ENCODE data around the gene RFX5.

Gene RFX5

DNA sequence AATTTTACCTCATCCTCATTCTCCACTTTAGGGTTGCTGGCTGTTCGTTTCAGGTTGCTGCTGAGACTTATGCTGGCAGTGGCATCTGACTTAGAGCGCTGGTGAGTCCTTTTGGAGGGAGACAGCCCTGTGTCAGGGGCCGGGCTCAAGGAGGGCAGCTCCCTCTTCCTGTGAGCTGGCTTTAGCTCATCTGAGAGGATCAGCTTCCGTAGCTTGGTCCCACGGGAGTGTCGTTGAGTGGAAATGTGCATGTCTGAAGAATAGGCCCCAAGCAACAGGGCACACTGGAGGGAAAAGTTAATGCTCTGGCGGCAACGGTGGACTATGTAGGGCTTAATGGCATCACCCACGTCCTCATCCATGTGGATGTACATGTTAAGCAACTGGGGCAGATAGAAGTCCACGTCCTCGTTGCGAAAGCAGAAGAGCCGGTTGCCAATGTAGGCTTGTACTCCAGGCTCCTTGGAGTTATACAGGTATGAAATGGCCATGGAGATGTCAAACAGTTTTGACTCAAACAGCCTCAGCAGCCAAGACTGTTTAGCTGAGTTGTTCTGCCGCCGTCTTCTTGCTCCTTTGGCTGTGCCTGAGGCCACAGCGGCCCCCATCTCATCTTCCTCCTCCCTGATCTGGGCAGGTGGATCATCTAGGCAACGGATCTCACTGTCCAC, 31.4 kb downstream of the RFX5 start:
- no peak for DNase-seq

DNA sequence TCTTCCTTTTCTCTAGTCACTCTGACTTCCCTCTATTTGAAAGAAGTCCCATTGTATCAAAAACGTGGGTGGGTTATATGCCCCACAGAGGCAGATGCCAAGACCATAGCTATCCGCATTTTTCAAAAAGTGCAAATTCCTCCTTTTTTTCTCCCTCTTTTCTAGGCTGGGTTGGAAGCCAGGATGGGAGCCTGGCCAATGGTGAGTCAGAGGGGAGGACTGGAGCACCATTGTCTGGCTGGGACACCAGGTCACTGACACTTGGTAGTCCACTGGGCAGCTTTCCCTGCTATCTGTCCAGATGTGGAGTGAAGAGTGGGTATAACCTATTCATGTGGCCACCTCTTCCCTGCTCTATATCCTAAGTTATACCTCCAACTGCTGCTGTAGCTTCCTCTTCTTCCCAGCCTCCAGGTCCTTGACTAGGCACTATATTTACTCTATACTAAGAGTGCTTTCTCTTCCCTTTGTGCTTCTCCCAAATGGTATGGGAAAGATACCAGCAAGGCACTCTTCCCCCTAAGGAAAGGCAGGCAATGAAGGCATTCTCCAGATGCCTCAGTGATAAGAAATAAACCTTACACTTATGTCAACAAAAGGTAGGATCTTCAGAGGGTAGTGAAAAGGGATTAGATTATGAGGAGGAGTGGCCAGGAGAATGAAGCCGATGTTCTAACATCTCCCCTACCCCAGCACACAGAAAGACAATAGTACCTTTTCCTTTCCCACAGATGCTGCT, 32.7 kb downstream of the RFX5 start:
- DNase-seq: no peak

DNA sequence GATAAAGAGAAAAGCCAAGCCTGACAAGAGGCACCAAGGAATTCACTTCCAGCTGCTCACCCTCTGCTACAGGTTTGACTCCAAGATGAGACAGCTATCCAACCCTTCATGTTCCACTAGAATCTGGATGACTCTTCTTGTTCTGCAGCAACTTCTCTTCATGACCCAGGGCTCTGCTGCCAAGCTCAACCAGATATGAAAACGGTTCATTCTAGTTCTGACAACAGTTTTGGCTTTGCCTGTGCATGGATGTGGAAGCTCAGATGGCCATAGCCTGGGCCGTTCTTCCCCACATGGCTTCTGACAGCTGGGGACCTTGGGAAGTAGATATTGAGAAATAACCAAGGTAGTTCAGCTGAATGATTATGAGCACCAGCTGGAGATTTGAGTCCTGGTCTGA, 33.6 kb downstream of the RFX5 start:
- DNase-seq: no peak

DNA sequence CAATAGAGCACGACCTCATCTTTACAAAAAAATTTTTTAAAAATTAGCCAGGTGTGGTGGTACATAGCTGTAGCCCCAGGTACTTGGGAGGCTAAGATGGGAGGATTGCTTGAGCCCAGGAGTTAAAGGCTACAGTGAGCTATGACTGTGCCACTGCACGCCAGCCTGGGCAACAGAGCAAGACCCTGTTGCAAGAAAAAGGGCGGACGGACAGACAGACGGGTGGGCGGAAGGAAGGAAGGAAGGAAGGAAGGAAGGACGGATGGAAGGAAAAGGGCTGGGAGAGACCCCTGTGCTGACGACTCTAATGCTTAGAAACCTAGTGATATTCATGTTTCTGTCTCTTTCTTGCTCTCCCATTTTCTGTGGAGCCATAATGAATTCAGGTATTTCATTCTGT, 34.2 kb downstream of the RFX5 start:
- no peak for DNase-seq

DNA sequence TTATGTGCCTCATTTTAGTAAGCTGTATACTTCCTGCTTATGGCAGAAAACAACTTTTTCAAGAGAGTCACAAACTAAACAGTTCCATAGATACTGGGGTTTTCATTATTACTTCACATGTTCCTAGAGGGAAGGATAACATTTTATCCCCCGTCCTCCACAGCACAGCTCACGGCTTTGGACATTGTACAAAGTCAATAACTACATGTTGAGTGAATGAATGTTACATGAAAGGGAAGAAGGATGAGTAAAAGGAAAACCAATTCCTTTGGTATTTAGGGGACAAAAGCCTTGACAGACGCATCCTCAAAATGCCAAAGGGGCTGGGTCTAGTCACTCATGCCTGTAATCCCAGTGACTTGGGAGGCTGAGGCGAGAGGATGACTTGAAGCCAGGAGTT, 34.6 kb downstream of the RFX5 start:
- no peak for DNase-seq

DNA sequence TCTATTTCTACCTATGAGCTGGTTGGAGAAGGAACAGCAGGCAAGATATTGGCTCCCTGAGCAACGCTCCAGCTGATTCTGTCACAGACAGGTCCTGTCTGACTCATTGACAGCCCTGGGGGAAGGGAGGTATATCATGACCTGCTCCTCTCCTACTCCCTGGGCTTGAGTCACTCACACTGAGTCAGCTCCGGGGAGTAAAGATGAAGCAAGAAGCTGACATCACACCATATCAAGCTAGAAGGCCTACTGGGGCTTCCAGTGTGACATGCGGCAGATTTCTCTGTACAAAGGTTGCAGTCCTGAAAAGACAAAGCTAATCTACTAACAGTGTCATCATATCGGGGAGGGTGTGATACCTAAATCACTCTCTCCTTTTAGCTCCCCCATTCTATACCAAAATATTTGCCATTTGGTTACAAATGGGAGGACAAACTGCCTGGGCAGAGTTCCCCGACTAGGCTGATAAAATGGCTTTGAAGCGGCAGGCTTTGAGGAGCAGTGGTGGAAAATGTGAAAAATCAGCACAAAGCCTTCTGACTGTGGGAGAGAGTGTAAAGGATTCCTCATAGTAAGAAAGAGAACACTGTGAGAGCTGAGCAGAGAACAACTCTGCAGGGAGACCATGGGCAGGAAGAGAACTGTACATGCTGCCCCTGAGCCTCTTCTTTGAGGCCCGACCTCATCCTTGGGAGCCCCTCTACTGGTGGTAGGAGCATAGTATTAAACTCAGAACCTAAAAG, 35.3 kb downstream of the RFX5 start:
- peak; percentile 68 for DNase-seq

DNA sequence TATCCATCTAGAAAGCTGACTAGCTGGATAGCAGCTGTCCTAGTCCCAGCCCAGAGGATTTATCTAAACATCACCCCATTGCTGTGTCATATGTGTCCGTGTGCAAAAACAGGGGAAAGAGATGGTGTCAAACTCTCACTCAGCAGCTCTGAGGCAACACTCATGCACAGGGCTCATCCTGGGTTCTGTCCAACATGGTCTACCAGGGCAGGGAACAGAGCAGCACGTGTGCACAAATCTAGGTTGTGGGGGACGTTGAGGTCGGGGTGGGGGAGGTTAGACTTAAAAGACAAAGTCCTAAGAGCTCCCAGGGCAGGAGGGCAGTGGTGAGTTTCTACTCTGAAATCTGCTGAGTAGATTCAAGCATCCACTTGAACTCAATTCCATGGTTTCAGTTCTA, 36.0 kb downstream of the RFX5 start:
- DNase-seq: no peak

DNA sequence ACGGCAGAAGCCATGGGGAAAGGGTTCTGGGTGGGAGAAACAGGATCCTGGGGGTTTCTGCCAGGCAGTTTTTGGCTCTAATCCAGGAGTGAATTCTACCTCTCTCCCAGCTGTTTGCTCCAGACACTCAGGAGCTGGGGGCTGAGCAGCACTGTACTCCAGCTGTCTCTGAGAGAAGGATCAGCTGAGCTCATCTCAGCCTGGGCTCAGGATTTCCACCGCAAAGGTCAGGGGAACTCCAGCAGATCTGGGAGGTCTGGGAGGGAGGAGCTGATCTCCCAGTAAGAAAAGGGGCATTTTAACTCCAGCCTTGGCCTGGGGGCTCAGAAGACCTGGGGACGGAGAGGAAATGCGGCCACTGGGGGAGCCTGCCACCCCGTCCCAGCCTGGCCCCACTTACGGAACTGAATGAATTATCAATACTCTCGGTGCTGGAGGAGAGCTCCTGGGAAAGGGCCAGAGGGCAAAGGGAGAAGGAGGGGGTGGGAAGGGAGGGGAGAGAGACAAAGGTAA, 37.2 kb downstream of the RFX5 start:
- DNase-seq: no peak

DNA sequence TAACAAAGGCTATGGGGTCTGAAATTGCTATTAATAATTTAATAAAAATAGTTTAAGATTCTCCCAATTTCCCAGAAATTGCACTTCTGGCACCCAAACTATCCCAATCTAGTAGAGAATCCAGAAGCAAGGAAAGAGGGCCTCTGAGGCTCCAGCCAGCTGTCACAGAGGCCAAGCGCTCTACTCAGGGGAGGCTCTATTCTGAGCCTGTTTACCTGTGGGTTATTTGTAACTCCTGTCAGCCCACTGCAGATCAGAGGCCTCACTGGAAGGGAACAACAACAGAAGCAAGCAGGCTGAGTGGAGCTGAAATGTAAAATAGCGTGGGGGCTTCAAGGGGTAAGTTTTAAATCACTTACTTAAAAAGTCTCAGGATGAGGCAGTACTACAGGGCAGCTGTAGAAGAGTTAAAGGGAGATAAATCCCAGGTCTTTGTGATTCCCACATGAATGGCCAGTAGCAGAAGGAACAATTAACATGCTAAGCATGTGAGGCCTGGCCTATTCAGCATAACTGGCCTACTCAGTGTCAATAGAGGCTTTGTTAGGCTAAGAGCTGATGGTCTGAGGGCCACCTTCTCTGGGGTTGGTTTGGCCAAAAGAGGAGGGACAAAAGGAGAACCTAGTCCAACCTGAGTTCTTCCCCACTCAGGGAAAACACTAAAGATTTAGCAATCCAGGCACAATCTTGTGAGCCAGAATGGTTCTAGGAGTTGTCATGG, 52.1 kb downstream of the RFX5 start:
- DNase-seq: no peak

DNA sequence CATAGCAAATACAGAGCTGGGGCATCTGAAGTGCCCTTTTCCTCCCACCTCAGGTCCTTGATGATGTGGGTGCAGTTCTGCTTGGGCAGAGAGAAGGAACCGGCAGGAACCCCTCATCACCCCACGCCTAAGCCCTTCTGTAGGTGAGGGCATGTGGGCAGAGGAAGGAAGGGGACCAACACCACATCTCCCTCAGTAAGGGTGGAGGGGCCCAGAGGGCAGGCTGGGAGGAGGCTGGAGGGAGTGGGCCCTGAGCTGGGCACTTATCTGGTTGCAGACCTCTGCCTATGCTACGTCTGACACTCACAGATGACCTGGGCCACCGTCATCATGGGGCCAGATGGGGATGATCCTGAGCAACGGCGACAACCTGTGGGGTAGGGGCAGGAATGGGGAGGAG, 54.0 kb downstream of the RFX5 start:
- no peak for DNase-seq

DNA sequence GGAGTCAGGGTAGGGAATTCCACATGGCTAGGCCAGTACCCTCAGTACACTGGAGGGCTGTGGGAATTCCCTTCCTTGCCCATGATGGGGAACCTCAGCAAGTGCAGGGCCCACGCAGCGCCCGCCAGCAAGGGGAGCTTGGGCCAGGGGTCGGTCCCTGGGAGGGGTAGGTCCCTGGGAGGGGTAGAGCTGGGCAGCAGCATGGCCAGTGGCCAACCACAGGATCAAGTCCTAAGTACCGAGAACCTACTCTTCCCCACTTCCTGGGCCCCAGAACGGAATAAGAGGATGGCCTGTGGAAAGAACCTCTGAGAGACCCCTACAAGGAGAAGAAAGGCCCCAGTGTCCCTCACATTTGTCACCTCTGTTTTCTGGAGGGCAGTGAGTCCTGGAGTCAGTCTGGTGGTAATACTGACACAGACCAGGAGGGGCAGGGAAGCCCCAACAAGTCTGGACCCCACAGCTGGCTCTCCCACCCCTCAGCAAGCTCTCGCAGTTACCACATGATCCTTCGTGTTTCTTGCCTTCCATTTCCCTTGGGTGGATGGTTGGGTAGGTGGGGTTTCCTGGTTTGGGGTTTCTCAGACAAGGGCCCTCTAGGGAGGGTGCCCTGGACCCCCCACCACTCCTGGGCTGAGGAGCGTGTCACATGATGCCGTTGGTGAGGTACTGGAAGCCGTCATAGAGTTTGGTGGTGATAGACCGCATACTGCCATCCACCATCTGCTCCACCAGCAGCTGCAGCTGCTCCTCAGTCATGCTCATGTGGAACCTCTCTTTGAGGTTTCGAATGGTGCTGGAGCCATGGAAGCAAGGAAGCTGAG, 54.6 kb downstream of the RFX5 start:
- no peak for DNase-seq

DNA sequence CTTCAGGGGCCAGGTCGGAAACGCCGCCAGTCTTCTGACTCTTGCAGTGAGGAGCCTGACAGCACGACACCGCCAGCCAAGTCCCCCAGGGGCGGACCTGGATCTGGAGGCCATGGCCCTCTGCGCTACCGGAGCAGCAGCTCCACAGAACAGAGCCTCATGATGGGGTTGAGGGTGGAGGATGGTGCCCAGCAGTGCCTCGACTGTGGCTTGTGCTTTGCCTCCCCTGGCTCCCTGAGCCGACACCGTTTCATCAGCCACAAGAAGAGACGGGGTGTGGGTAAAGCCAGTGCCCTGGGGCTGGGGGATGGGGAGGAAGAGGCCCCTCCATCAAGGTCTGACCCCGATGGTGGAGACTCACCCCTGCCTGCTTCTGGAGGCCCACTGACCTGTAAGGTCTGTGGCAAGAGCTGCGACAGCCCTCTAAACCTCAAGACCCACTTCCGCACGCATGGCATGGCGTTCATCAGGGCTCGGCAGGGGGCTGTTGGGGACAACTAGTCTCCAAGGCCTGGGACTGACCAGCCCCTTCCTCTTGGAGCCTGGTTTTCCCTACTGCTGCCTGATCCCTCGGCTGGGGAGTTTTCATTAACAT, 56.2 kb downstream of the RFX5 start:
- no peak for DNase-seq
